SW 1271 (cell line): Measurements from ENCODE around the gene UTP14C.
A peak's percentile ranks its signal among the peaks of the same experiment; 100 is the strongest.
"Not testable (repeated sequence)": the region's sequence is repeated elsewhere in the genome, so short reads cannot be mapped to it uniquely, and the experiment has no call there.

Source experiments
- DNase-seq, 2 experiments: peaks; one replicate each; lab custom pipeline; 2025; lab: John Stamatoyannopoulos, UW

Gene UTP14C, protein sequence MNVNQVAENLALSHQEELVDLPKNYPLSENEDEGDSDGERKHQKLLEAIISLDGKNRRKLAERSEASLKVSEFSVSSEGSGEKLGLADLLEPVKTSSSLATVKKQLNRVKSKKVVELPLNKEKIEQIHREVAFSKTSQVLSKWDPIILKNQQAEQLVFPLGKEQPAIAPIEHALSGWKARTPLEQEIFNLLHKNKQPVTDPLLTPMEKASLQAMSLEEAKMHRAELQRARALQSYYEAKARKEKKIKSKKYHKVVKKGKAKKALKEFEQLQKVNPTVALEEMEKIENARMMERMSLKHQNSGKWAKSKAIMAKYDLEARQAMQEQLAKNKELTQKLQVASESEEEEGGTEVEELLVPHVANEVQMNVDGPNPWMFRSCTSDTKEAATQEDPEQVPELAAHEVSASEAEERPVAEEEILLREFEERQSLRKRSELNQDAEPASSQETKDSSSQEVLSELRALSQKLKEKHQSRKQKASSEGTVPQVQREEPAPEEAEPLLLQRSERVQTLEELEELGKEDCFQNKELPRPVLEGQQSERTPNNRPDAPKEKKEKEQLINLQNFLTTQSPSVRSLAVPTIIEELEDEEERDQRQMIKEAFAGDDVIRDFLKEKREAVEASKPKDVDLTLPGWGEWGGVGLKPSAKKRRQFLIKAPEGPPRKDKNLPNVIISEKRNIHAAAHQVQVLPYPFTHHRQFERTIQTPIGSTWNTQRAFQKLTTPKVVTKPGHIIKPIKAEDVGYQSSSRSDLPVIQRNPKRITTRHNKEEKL

DNA sequence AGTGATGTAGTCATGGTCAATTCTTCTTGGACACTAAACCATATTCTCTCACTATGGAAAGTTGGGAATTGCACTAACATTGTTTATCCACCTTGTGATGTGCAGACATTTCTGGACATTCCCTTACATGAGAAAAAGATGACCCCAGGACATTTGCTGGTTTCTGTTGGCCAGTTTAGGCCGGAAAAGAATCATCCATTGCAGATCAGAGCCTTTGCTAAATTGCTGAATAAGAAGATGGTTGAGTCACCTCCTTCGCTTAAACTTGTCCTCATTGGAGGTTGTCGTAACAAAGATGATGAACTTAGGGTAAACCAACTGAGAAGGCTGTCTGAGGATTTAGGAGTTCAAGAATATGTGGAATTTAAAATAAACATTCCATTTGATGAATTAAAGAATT, at the start of gene UTP14C:
TSS of gene UTP14C (plus strand) at position 211 of the 400 bp plus-strand sequence. CDS start 4,114 bp downstream, outside the sequence.
- no peak for DNase-seq

DNA sequence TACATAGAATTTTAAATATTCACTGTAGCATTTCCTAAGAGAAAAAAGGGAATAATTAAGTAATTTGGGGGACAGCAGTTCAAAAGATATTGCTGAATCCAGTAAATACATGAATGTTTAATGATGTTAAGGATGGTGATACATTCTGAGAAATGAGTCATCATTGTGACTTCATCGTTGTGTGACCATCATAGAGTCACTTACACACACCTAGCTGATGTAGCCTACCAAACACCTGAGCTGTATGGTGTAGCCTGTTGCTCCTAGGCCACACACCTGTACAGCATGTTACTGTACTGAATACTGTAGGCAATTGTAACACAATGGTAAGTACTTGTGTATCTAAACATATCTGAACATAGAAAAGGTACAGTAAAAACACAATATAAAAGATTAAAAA, 48.1 kb upstream of the UTP14C start:
- no peak for DNase-seq

DNA sequence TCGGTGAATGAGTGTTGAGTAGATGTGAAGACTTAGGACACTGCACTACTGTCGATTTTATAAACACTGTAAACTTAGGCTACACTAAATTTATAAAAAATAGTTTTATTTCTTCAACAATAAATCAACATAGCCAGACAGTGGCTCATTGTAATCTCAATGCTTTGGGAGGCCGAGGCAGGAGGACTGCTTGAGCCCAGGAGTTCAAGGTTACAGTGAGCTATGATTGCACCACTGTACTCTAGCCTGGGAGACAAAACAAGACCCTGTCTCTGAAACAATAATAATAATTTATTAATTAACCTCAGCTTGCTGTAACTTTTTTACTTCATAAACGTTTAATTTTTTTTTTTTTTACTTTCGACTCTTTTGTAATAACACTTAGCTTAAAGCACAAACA, 47.6 kb upstream of the UTP14C start:
- DNase-seq, result no peak

DNA sequence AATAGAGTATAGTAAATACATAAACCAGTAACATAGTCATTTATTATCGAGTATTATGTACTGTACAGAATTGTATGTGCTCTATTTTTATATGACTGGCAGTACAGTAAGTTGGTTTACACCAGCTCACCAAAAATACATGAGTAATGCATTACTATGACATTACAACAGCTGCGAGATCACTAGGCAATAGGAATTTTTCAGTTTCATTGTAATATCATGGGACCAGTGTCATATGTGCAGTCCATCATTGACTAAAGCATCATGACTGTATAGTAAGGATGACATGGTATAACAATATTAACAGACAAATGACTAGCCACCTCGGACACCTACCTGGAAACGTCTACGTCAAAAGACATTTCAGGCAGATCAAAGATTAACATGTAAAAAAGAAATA, 46.9 kb upstream of the UTP14C start:
- no peak for DNase-seq

DNA sequence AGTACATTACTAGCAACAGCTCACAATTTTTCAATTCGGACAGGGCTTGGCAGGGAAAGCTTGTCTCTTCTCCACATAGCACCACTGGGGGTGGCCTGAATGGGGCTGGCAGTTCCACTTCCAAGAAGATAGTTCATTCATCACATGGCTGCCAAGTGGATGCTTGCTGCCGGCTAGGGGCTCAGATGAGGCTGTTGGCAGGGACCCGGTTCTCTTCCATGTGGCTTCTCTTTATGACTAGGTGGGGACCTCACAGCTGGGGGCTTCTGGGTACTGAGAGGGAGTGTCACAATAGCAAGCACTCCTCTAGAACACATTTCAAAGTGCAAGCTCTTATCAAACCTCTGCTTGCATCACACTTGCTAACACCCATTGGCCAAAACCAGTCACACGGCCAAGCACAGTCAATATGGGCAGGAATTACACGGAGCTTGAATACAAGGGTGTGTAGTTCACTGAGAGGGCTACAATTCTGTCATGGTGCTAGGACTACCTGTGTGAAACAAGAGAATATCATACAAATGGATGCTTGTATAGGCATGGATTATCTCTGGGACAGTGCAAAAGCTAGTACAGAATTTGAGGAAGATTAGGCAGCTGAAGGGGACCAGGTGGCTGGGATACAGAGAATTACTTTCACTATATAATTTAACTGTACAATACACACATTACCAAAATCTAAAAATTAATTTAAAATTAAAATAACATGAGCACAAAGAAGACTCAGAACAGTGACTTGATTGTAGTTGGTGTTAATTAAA, 45.5 kb upstream of the UTP14C start:
- no peak for DNase-seq

DNA sequence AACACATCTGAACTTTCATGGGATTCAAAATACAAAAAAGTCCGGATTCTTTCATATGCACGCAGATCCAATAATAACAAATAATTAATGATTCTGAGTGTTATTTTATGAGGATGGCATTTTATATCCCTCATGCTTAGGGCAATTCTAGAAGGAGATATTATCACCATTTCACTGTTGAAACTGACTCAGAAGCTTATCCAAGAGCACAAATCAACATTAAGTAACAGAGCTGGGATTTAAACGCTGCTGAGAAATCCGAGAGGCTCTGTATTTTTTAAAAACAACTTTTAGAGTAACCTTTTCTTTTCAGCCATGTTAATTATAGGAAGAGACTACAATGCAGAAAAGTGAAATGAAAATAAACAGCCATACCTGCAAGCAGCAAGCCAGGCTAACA, 43.6 kb upstream of the UTP14C start:
- no peak for DNase-seq

DNA sequence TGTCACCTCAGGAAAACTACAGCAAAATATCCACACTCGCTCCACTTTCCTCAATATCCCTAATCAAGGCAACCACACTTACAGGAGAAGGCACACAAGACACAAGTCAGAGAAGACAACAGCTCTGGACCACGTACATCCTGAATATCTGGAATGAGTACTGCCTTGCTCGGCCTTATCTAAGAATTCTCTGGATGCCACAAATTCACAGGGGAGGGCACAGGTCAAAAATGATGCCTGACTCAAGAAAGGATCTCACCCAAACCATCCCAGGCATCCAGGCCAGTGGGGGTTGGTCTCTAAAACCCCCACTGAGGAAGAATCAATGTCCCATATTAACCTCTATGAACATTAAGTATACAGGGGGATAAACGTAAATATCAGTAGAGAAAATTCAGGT, 43.1 kb upstream of the UTP14C start:
- DNase-seq, result peak; percentile 4 to 48

DNA sequence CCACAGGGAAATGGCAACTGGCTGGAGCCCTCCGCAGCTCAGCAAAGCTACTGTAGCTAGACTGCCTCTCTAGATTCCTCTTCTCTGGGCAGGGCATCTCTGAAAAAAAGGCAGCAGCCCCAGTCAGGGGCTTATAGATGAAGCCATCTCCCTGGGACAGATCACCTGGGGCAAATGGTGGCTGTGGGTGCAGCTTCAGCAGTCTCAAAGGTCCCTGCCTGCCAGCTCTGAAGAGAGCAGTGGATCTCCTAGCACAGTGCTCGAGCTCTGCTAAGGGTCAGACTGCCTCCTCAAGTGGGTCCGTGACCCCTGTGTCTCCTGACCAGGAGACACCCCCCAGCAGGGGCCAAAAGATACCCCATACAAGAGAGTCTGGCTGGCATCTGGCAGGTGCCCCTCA, 41.2 kb upstream of the UTP14C start:
- DNase-seq, result not testable (repeated sequence)

DNA sequence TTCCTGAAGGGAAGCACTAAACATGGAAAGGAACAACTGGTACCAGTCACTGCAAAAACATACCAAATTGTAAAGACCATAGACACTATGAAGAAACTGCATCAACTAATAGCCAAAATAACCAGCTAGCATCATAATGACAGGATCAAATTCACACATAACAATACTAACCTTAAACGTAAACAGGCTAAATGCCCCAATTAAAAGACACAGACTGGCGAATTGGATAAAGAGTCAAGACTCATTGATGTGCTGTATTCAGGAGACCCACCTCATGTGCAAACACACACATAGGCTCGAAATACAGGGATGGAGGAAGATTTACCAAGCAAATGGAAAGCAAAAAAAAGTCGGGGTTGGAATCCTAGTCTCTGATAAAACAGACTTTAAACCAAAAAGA, 39.6 kb upstream of the UTP14C start:
- not testable (repeated sequence) for DNase-seq

DNA sequence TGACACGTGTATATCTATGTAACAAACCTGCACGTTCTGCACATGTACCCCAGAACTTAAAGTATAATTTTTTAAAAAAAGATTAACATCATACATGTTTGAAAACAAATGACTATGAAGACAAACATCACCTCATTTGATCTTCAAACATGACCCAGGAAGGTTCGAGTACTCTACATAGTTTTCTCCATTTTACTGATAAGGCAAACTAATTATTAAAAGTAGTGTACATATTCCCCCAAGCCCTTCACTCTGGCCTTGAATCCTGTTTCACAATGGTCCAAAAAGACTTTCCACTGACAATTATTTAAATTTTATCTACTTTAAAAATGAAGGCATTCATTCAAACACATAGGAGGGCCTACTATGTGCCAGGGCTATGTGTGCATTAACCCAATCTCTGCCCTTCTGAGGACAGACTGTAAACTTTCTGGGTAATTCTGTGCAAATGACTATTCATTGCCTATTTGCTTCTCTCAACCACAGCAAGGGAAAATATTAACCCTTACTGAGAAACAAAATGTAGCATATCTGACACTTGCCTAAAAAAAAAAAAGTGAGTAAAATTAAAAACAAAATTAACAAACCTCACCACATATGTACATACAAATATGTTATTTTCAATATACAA, 35.4 kb upstream of the UTP14C start:
- DNase-seq, result no peak

DNA sequence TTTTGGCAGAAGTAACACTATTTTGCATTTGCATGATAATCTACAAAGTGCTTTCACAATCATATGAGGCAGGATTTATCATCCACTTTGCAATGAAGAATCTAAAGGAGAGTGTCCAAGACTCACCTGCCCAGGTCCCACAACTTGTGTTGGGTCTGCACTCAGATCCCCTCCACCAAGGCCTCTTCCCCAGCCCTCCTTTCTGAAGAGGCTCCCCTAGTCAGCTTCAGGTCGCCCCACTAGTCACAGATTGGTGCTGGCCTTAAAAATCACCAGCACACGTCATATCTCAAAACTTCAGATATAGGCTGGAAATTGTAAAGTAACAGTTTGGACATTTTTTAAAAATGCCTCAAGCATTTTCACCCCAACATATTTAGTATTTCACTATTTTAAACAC, 30.8 kb upstream of the UTP14C start:
- DNase-seq, result no peak

DNA sequence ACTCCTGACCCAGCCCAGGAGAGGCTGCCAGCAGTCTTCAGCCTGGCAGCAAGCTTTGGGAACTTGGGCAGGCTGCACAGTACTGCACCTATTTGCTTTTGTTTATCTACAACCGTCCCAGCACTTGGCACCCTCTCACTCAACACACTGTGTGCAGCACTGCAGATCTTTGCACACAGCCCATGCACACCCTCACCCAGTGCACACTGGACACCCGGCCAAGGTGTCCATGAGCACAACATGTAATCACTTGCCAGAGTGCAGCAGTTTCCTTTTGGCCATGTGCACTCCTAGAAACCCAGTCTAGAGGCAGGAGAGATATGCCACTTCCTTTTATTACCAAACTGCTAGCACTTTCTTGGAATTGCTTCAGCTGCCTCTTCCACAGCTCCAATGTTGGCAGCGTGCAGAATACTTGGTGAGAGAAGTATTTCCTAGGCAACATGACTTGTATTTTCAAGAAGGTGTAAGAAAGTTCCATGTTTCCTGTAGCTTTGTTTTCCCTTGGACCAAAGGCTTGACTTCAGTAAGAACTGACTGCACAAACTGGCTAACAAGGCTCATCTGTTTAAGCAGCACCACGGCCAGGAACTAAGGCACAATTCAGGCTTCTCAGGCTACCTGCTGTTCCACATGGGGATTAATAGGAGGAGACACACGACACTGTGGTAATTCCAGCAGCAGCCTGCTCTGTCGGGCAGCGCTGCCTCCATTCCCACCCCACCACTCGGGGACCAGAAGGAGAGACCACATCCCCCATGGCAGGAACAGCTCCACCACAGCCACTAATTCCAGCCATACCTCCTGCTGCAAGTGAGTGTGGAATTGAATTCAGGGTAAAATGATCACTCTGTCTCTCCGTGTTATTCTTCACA, 28.6 kb upstream of the UTP14C start:
- no peak for DNase-seq

DNA sequence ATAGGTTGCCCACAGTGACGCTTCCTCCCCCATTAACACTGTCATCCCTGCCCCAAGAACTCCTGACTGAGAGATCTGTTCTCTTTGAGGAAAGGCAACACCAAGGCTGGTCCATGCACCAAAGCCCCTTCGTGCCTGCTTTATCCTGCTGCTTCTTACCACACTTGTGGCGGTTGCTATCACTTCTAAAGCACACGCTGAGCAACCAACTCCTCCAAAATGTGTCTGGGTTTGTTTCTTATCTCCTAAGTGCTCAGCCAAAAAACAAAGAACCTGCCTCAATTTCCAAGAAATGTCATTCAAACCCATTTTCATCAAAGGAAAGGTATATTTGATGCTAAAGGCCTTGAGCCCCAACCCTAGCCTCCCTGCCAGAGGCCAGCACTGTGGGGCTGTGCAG, 27.9 kb upstream of the UTP14C start:
- no peak for DNase-seq

DNA sequence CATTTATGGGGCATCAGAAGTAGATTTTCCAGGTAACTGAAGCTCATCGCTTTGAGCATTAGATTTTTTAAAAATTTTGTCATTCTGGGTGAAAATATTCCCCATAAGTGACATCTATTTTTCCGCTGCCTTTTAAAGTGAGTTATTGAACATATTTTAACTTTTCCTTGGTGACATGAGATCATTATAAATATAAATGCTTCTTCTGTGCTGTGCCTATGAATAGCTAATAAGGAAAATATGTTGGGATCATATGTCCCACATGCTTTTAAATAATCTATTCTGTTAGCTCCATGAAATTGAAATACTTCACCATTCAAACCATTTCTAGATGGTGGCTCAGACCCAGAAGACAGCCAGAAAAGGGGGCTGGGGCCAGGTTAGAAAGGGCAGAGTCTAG, 27.3 kb upstream of the UTP14C start:
- no peak for DNase-seq

DNA sequence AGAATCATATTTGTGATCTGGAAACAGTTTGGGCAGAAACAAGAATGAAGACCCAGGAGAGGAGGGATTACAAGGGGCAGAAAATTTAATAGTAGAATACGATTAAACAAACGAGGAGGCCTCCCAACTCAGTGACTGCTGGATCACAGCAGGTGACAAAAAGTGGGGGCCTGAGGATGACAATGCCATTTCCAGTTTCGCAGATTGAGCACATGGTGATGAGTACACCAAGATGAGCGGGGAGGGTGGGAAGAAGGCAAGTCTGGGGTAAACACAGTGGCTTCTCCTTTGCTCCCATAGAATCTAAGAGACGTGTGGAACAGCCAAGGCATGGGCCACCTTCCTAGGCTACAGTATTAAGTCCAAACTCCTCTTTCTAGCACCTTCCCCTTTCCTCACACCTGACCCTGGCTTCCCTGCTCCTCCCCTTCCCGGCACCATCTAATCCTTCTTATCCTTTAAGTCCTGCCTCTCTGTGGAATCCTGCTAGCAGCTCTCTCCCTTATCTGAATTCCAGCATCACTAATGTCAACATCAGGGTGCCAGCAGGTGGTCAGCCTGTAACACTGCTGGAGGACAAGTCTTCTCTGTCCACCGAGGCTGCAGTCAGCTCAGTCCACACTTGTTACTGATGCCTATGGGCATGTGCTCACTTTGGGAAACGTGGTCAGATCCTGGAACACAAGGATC, 26.7 kb upstream of the UTP14C start:
- DNase-seq, result no peak

DNA sequence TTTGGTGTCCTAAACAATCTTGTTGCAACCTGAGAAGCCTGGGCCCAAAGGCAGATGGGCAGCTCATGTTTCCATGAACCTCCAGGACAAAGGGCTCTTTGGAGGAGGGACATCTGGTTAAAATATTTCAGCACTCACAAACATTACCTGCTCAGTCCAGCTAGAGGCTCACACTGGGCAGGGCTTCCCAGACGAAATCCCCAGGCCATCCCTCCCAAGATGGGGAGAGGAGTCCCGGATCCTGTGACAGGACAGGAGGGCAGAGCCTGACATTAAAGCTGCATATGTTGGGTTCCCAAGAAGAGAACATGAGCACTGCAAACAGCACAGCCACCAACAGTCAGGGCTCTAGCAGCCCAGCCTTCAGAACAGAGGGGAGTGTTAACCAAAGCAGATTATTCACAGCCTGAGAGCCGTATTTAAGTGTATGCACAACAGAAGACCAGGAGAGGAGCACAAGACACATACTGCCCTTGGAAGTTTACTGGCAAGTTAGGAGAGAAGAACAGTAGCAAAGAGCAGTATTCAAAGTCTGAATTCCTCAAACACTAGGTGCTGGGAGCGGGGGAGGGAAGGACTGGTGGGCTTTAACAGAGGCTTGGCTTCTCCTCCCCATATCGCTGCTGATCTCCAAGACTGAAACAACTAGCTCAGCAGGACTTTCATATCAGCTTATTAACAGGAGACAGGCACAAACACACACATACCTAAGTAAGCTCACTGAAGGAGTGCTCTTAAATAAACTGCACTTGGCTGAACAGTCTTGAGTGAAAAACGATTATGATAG, 25.6 kb upstream of the UTP14C start:
- no peak for DNase-seq

DNA sequence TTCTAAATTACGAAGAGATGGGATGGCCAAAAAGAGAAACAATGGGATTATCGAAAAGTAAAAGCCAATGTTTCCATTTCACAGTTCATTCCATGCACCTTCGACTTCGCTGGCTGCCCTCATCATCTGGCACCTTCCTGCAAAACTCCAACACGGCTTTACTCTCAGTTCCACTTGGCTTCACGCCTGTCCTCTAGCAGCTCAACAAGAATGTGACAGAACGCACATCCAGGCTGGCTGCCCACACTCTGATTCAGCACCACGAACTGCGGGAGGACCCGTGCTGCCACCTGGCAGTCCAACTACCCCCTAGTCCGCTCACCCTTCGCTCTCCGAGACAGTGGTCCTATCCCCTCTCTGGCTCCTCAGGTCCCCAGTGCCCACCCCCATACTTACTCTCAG, 25.0 kb upstream of the UTP14C start:
- no peak for DNase-seq

DNA sequence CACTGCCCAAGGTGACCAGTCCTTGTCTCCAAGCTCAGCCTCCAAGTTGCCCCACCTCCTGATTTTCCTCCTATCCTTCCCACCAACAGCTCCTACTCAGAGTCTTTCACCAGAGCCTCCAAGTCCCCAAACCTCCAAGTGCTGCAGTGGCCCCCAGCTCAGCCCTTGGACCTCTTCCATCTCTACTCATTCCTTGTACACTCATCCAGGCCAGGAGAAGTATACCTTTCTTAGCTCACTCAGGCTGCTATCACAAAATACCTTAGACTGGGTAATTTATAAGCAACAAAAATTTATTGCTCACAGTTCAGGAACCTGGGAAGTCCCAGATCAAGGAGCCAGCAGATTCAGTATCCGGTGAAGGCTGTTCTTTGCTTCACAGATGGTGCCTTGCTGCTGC, 24.6 kb upstream of the UTP14C start:
- no peak for DNase-seq

DNA sequence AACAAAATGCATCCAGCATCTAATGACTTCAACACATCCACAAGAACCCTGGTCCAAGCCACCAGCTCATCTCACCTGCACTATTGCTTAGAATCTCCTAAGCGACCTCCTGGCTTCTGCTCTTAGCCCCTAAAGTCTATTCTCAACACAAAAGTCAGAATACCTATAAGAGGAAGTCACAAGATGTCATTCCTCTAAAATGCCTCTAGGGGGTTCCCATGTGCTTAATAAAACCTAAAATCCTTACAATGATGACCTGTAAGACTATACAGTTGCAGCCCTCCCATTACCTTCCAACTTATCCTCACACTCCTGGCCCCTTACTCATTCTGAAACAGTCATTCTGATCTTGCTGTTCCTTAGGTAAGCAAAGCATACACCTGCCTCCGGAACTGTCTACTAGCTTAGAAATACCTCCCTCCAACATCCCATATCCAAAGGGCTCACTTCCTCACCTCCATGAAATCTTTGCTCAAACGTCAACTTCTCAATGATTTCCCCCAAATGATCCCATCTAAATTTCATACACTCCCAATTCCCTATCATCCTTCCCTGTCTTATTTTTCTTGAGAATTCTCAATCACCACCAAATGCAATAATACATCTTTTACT, 23.3 kb upstream of the UTP14C start:
- DNase-seq, result peak in 1 of 2 experiments; percentile 58
